GM12878 (cell line): ENCODE data around the gene IFIT2. TPM values are rescaled to one million over a fixed set of nuclear protein-coding genes. Genes with fewer than 3 reads are reported as not detected.

Experiments used
- ATAC-seq: fragments of 200-7000 bp; cut with Tn5 transposase; 3 replicates; pipeline ENCODE4 v1.9.1; 2020; ENCODE audit warnings: mild to moderate bottlenecking, moderate library complexity
- BruUV-seq: library from RNA; stranded (reverse); fragments of 400-500 nt; replicated peaks from 2 replicates; lab custom pipeline; 2021; lab: Mats Ljungman, UMichigan
- CTCF ChIA-PET: fragments of 300-600 bp; sonication (Branson Sonifier 250); formaldehyde crosslinking; extraction: SDS; loops from one replicate; lab custom pipeline; 2021; ENCODE audit warnings: inconsistent platforms; lab: Yijun Ruan, JAX
- POLR2A ChIA-PET: fragments of 350-600 bp; formaldehyde crosslinking; extraction: SDS; loops from one replicate; lab custom pipeline; 2021; ENCODE audit warnings: inconsistent platforms; lab: Charles Lee
- RAD21 ChIA-PET: fragments of 300-600 bp; sonication (Branson Sonifier 250); formaldehyde crosslinking; loops from one replicate; lab custom pipeline; 2023; ENCODE audit warnings: antibody characterized with exemption; ENCODE audit not compliant: unreplicated experiment; lab: Charles Lee
- SMC1A ChIA-PET: fragments of 300-600 bp; sonication (Branson Sonifier 250); formaldehyde crosslinking; loops from one replicate; lab custom pipeline; 2023; ENCODE audit not compliant: unreplicated experiment, uncharacterized antibody; lab: Charles Lee
- DNase-seq: peaks from one replicate; pipeline ENCODE4 v3.0.0-alpha.2; 2011; ENCODE audit warnings: low read depth, low spot score
- FAIRE-seq: peaks from 3 replicates; lab custom pipeline; 2011; peaks lifted over from hg19 to GRCh38; lab: Jason Lieb, UNC
- H2AFZ ChIP-seq: 2 replicates; pipeline ENCODE4 v1.6.0; 2011; ENCODE audit warnings: low read depth, low read length, control low read depth; ENCODE audit not compliant: control insufficient read depth
- H3K27ac ChIP-seq: 2 replicates; pipeline ENCODE4 v1.5.1; 2011; ENCODE audit warnings: control low read depth; ENCODE audit not compliant: control insufficient read depth, insufficient read depth
- H3K27me3 ChIP-seq, 2 experiments: replicated peaks in 1 of 2; 2 replicates each; pipeline versions ENCODE4 v1.6.0 to v1.6.1; 2011; ENCODE audit warnings: low read length in 1 of 2; ENCODE audit not compliant: control insufficient read depth in 2 of 2, insufficient read depth in 2 of 2
- H3K36me3 ChIP-seq, 2 experiments: 2 replicates each; pipeline ENCODE4 v1.5.1; 2011; ENCODE audit warnings: low read length in 1 of 2; ENCODE audit not compliant: control insufficient read depth in 2 of 2, insufficient read depth in 2 of 2
- H3K4me1 ChIP-seq: 2 replicates; pipeline ENCODE4 v1.6.1; 2011; ENCODE audit warnings: mild to moderate bottlenecking, low read length, moderate library complexity, mixed read lengths; ENCODE audit not compliant: control insufficient read depth, insufficient read depth
- H3K4me2 ChIP-seq: 2 replicates; pipeline ENCODE4 v1.6.0; 2011; ENCODE audit warnings: control low read depth; ENCODE audit not compliant: control insufficient read depth, insufficient read depth
- H3K4me3 ChIP-seq: fragments of 200-600 bp; sonication (generic); 2 replicates; pipeline ENCODE4 v1.5.1; 2016
- H3K79me2 ChIP-seq: 2 replicates; pipeline ENCODE4 v1.6.0; 2011; ENCODE audit warnings: low read length; ENCODE audit not compliant: control insufficient read depth, insufficient read depth
- H3K9ac ChIP-seq: 2 replicates; pipeline ENCODE4 v1.8.0; 2011; ENCODE audit warnings: low read length, control low read depth, mixed read lengths; ENCODE audit not compliant: control insufficient read depth, insufficient read depth
- H3K9me3 ChIP-seq: replicated peaks from 3 replicates; pipeline ENCODE4 v1.5.1; 2011; ENCODE audit warnings: mild to moderate bottlenecking, low read length; ENCODE audit not compliant: control insufficient read depth, insufficient read depth
- H4K20me1 ChIP-seq: 2 replicates; pipeline ENCODE4 v1.6.0; 2011; ENCODE audit not compliant: control insufficient read depth, insufficient read depth
- ATF3 ChIP-seq: IDR thresholded peaks from 2 replicates; pipeline ENCODE4 v1.6.1; 2011; ENCODE audit warnings: low read depth, mild to moderate bottlenecking, low read length, moderate library complexity, borderline replicate concordance; ENCODE audit errors: extremely low read depth
- CBFB ChIP-seq: IDR thresholded peaks from 2 replicates; pipeline ENCODE4 v1.6.1; 2016; ENCODE audit warnings: antibody characterized with exemption, low read depth
- EZH2 ChIP-seq: IDR thresholded peaks from 2 replicates; pipeline ENCODE4 v1.6.1; 2012; ENCODE audit warnings: low read depth, mild to moderate bottlenecking, control low read depth, inconsistent platforms, low read length, borderline replicate concordance; ENCODE audit not compliant: control insufficient read depth
- RAD21 ChIP-seq: IDR thresholded peaks from 2 replicates; pipeline ENCODE4 v1.6.1; 2011; ENCODE audit warnings: mild to moderate bottlenecking, low read depth, low read length, moderate library complexity; ENCODE audit not compliant: insufficient read depth
- RBBP5 ChIP-seq: fragments of 200-600 bp; sonication (generic); conservative IDR thresholded peaks from 2 replicates; pipeline ENCODE4 v1.6.1; 2016
- SP1 ChIP-seq: IDR thresholded peaks from one replicate; pipeline ENCODE4 v1.6.1; 2011; ENCODE audit warnings: low read depth, low read length
- ZNF24 ChIP-seq: fragments of 450-650 bp; IDR thresholded peaks from 2 replicates; pipeline ENCODE4 v1.6.1; 2017; ENCODE audit warnings: antibody characterized with exemption, mild to moderate bottlenecking
- WGBS: methylation state at CpG from one replicate; pipeline ENCODE4 v1.1.6; 2016; ENCODE audit warnings: low lambda C conversion rate; ENCODE audit not compliant: insufficient replicate concordance, insufficient coverage; ENCODE audit errors: missing lambda C conversion rate; 5-methylcytosine and 5-hydroxymethylcytosine counted together
- in situ Hi-C: fragments of 300-500 bp; cut with MboI; formaldehyde crosslinking; loops from 9 replicates; pipeline ENCODE4 v1.14.3; 2018; ENCODE audit warnings: mixed read lengths
- intact Hi-C: fragments of 100-400 bp; cut with micrococcal nuclease; formaldehyde crosslinking; loops from one replicate; pipeline ENCODE4 v1.14.2; 2022; ENCODE audit not compliant: unreplicated experiment
- polyA plus RNA-seq, 11 experiments: library from polyadenylated mRNA; depleted of rRNA in 4 of 11; unstranded in 6 of 11; stranded (reverse) in 5 of 11; fragments of >200 nt; fragmentation: Nextera tagmentation in 4 of 11; fragmentation: Illumina TruSeq in 1 of 11; extraction: Ambion mirVana in 4 of 11; extraction: Trizol in 1 of 11; gene quantifications; 1 replicate in 1 of 11; 2 replicates in 10 of 11; pipeline versions ENCODE4 v1.2.1 to v1.2.3, GENCODE V29; 2011 to 2016; ENCODE audit warnings: inconsistent platforms in 2 of 11, missing spikeins in 2 of 11, low read depth in 1 of 11
- total RNA-seq, 4 experiments: library from RNA; depleted of rRNA in 3 of 4; stranded (reverse); fragments of >200 nt in 3 of 4; fragmentation: Illumina TruSeq in 1 of 4; extraction: Trizol in 1 of 4; gene quantifications; 2 replicates each; pipeline versions ENCODE4 v1.2.1 to v1.2.3, GENCODE V29; 2013 to 2021

The IFIT2 gene
- total and polyA plus RNA-seq, 10 of the 15 experiments (the other 5 are each of a cell fraction or from before 2014, with no cell fraction given): 5.2 to 14.8 (median 9.7) TPM

GRCh38 chr10:89299031-89299430, 2.8 kb upstream of the IFIT2 start:
- no peaks in the 10 kb centered on the region for H3K36me3 ChIP-seq
- 76% methylated on average over 4 of the region's 4 CpGs for WGBS
- no peak overlapping the region for H3K4me3 ChIP-seq
- DNase-seq (no peak), FAIRE-seq (no peak), ATAC-seq (no peak)
- no peaks in the 10 kb centered on the region for H4K20me1 ChIP-seq
- H3K9ac ChIP-seq: no peak overlapping the region
- peaks cover 16% of the 10 kb centered on the region for H3K4me1 ChIP-seq
- peaks cover 20% of the 10 kb centered on the region for H3K79me2 ChIP-seq
- intact Hi-C loops: no loop called here
- no peak for TF ChIP-seq ATF3
- TF ChIP-seq SP1: no peak
- TF ChIP-seq RAD21: no peak
- no peak for TF ChIP-seq ZNF24
- TF ChIP-seq CBFB: no peak
- TF ChIP-seq RBBP5: no peak
- no peak for TF ChIP-seq EZH2
- H3K27me3 ChIP-seq: no peaks in the 10 kb centered on the region
- BruUV-seq: no TSS peak
- ChIA-PET CTCF (interaction anchor here (0.7 to 7.4 kb wide), 5 partner anchors 10 to 312 kb away, joined by 3 to 95 read pairs (median 3); no protein-coding TSS in a partner anchor), RAD21 (no interaction called here), SMC1A (interaction anchor here (1.0 to 9.1 kb wide), 2 partner anchors 33 to 69 kb away, joined by 3 to 98 read pairs; no protein-coding TSS in a partner anchor), POLR2A (interaction anchor here (0.6 kb wide), 1 partner anchor 1395 kb away, joined by 3 read pairs; no protein-coding TSS in a partner anchor)
- no peak overlapping the region for H3K4me2 ChIP-seq
- no peak overlapping the region for H2AFZ ChIP-seq
- in situ Hi-C loops: no loop called here
- H3K9me3 ChIP-seq: no peaks in the 10 kb centered on the region
- H3K27ac ChIP-seq: no peak overlapping the region
